HepG2 (cell line): Measurements from ENCODE around the gene TXNRD2. TPM values are rescaled to one million over a fixed set of nuclear protein-coding genes. Genes with fewer than 3 reads are reported as not detected.
A peak's percentile ranks its signal among the peaks of the same experiment; 100 is the strongest.

Experiments
- ATF4 ChIP-seq, 2 experiments: fragments of 450-650 bp in 1 of 2; sonication (generic) in 1 of 2; formaldehyde crosslinking; IDR thresholded peaks; 2 replicates each; pipeline versions ENCODE4 v1.5.0 to v1.8.0; 2020 to 2022; ENCODE audit warnings: mild to moderate bottlenecking in 1 of 2, missing genetic modification reagents in 1 of 2
- CAMTA2 ChIP-seq: sonication (generic); formaldehyde crosslinking; IDR thresholded peaks from 2 replicates; pipeline ENCODE4 v1.4.0; 2020; ENCODE audit warnings: mild to moderate bottlenecking, missing genetic modification reagents, borderline replicate concordance
- CBFB ChIP-seq: sonication (generic); formaldehyde crosslinking; IDR thresholded peaks from 2 replicates; pipeline ENCODE4 v1.4.0; 2020; ENCODE audit warnings: missing genetic modification reagents
- IRF1 ChIP-seq: sonication (generic); formaldehyde crosslinking; IDR thresholded peaks from 2 replicates; pipeline ENCODE4 v1.4.0; 2020; ENCODE audit warnings: low read depth, mild to moderate bottlenecking, missing genetic modification reagents
- NCOA2 ChIP-seq: sonication (generic); formaldehyde crosslinking; IDR thresholded peaks from 2 replicates; pipeline ENCODE4 v1.8.0; 2022; ENCODE audit warnings: inconsistent platforms
- NFYC ChIP-seq: IDR thresholded peaks from 2 replicates; pipeline ENCODE4 v1.6.1; 2016; ENCODE audit warnings: missing genetic modification reagents, missing compliant biosample characterization
- SYNCRIP ChIP-seq: fragments of 200-400 bp; formaldehyde crosslinking; IDR thresholded peaks from 2 replicates; pipeline ENCODE4 v1.6.1; 2018; ENCODE audit warnings: mild to moderate bottlenecking, low read depth, low read length; ENCODE audit not compliant: insufficient read depth
- TARDBP ChIP-seq: sonication (generic); formaldehyde crosslinking; IDR thresholded peaks from 2 replicates; pipeline ENCODE4 v1.8.0; 2022; ENCODE audit warnings: mild to moderate bottlenecking, missing genetic modification reagents
- TCF7 ChIP-seq: sonication (generic); IDR thresholded peaks from 2 replicates; pipeline ENCODE4 v1.6.1; 2016; ENCODE audit warnings: antibody characterized with exemption, low read depth
- ZBTB1 ChIP-seq: sonication (generic); formaldehyde crosslinking; IDR thresholded peaks from 2 replicates; pipeline ENCODE4 v1.4.0; 2020; ENCODE audit warnings: missing genetic modification reagents, borderline replicate concordance
- ZBTB20 ChIP-seq: sonication (generic); formaldehyde crosslinking; IDR thresholded peaks from 2 replicates; pipeline ENCODE4 v1.8.1; 2023; ENCODE audit warnings: missing genetic modification reagents, low read depth, mild to moderate bottlenecking, borderline replicate concordance
- ZNF264 ChIP-seq: sonication (generic); formaldehyde crosslinking; IDR thresholded peaks from 2 replicates; pipeline ENCODE4 v1.4.0; 2020; ENCODE audit warnings: missing genetic modification reagents
- ZNF496 ChIP-seq: sonication (generic); formaldehyde crosslinking; IDR thresholded peaks from 2 replicates; pipeline ENCODE4 v1.8.1; 2023; ENCODE audit warnings: mild to moderate bottlenecking, moderate library complexity, missing genetic modification reagents; ENCODE audit not compliant: insufficient replicate concordance
- ZNF557 ChIP-seq: sonication (generic); formaldehyde crosslinking; IDR thresholded peaks from 2 replicates; pipeline ENCODE4 v1.4.0; 2020; ENCODE audit warnings: missing genetic modification reagents
- ZNF577 ChIP-seq: sonication (generic); formaldehyde crosslinking; IDR thresholded peaks from 2 replicates; pipeline ENCODE4 v1.4.0; 2020; ENCODE audit warnings: mild to moderate bottlenecking, low read depth, missing genetic modification reagents, borderline replicate concordance
- ZNF672 ChIP-seq: sonication (generic); formaldehyde crosslinking; IDR thresholded peaks from 2 replicates; pipeline ENCODE4 v1.8.1; 2022; ENCODE audit warnings: missing genetic modification reagents
- polyA plus RNA-seq, 8 experiments: library from polyadenylated mRNA; depleted of rRNA in 3 of 8; stranded (reverse) in 7 of 8; unstranded in 1 of 8; fragments of >200 nt; fragmentation: Illumina TruSeq in 4 of 8; extraction: Trizol in 4 of 8; gene quantifications; 2 replicates each; pipeline versions ENCODE4 v1.2.1 to v1.2.3, GENCODE V29; 2011 to 2016; ENCODE audit warnings: low read depth in 4 of 8, missing spikeins in 1 of 8, mixed read lengths in 1 of 8; ENCODE audit not compliant: insufficient read depth in 1 of 8
- total RNA-seq, 5 experiments: library from RNA; depleted of rRNA; stranded (reverse); fragments of >200 nt; fragmentation: Illumina TruSeq; extraction: Trizol; gene quantifications; 2 replicates each; pipeline ENCODE4 v1.2.3, GENCODE V29; 2016; ENCODE audit warnings: low read depth in 1 of 5
- TF ChIP-seq, protein P1 (sequence below): sonication (generic); formaldehyde crosslinking; IDR thresholded peaks from 2 replicates; pipeline ENCODE4 v1.9.0; 2021; ENCODE audit warnings: missing genetic modification reagents, borderline replicate concordance
- TF ChIP-seq, protein P2 (sequence below): sonication (generic); formaldehyde crosslinking; IDR thresholded peaks from 2 replicates; pipeline ENCODE4 v1.5.0; 2020; ENCODE audit warnings: missing genetic modification reagents
- TF ChIP-seq, protein P3 (sequence below): sonication (generic); formaldehyde crosslinking; IDR thresholded peaks from 2 replicates; pipeline ENCODE4 v1.4.0; 2020; ENCODE audit warnings: mild to moderate bottlenecking, missing genetic modification reagents

The TXNRD2 gene
- total and polyA plus RNA-seq, 2 of the 13 experiments (the other 11 are each of a cell fraction or from before 2014, with no cell fraction given): 17.5 to 18.6 TPM

GRCh38 chr22:19892257-19892879, 49.2 kb downstream of the TXNRD2 start (continued):
- peak; percentile 98 for TF ChIP-seq ZNF264 (CRISPR knock-in tag)
- TF ChIP-seq, protein P1, sequence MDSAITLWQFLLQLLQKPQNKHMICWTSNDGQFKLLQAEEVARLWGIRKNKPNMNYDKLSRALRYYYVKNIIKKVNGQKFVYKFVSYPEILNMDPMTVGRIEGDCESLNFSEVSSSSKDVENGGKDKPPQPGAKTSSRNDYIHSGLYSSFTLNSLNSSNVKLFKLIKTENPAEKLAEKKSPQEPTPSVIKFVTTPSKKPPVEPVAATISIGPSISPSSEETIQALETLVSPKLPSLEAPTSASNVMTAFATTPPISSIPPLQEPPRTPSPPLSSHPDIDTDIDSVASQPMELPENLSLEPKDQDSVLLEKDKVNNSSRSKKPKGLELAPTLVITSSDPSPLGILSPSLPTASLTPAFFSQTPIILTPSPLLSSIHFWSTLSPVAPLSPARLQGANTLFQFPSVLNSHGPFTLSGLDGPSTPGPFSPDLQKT (CRISPR knock-in tag): peak; percentile 78; the same call in 1 of the 2 replicates
- no peak for TF ChIP-seq ZNF672 (CRISPR knock-in tag)
- TF ChIP-seq CAMTA2 (CRISPR knock-in tag): peak; percentile 91
- TF ChIP-seq NCOA2 (CRISPR knock-in tag): peak; percentile 87
- TF ChIP-seq TARDBP (CRISPR knock-in tag): peak; percentile 72; the same call in 1 of the 2 replicates
- TF ChIP-seq CBFB: 0 out of 2 replicates have a peak, but pooled peaks have one; percentile 43
- no peak for TF ChIP-seq TCF7
- TF ChIP-seq, protein P2, sequence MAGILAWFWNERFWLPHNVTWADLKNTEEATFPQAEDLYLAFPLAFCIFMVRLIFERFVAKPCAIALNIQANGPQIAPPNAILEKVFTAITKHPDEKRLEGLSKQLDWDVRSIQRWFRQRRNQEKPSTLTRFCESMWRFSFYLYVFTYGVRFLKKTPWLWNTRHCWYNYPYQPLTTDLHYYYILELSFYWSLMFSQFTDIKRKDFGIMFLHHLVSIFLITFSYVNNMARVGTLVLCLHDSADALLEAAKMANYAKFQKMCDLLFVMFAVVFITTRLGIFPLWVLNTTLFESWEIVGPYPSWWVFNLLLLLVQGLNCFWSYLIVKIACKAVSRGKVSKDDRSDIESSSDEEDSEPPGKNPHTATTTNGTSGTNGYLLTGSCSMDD: peak; percentile 97
- TF ChIP-seq, protein P3, sequence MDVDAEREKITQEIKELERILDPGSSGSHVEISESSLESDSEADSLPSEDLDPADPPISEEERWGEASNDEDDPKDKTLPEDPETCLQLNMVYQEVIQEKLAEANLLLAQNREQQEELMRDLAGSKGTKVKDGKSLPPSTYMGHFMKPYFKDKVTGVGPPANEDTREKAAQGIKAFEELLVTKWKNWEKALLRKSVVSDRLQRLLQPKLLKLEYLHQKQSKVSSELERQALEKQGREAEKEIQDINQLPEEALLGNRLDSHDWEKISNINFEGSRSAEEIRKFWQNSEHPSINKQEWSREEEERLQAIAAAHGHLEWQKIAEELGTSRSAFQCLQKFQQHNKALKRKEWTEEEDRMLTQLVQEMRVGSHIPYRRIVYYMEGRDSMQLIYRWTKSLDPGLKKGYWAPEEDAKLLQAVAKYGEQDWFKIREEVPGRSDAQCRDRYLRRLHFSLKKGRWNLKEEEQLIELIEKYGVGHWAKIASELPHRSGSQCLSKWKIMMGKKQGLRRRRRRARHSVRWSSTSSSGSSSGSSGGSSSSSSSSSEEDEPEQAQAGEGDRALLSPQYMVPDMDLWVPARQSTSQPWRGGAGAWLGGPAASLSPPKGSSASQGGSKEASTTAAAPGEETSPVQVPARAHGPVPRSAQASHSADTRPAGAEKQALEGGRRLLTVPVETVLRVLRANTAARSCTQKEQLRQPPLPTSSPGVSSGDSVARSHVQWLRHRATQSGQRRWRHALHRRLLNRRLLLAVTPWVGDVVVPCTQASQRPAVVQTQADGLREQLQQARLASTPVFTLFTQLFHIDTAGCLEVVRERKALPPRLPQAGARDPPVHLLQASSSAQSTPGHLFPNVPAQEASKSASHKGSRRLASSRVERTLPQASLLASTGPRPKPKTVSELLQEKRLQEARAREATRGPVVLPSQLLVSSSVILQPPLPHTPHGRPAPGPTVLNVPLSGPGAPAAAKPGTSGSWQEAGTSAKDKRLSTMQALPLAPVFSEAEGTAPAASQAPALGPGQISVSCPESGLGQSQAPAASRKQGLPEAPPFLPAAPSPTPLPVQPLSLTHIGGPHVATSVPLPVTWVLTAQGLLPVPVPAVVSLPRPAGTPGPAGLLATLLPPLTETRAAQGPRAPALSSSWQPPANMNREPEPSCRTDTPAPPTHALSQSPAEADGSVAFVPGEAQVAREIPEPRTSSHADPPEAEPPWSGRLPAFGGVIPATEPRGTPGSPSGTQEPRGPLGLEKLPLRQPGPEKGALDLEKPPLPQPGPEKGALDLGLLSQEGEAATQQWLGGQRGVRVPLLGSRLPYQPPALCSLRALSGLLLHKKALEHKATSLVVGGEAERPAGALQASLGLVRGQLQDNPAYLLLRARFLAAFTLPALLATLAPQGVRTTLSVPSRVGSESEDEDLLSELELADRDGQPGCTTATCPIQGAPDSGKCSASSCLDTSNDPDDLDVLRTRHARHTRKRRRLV (CRISPR knock-in tag): peak; percentile 92
- no peak for TF ChIP-seq ZNF496
- peak; percentile 89; the same call in 1 of the 2 replicates for TF ChIP-seq ZBTB1
- peak; percentile 92; the same call in 1 of the 2 replicates for TF ChIP-seq ZBTB20
- no peak; the same call in 1 of the 2 replicates for TF ChIP-seq IRF1 (CRISPR knock-in tag)
- no peak for TF ChIP-seq SYNCRIP
- peak in 1 of 2 experiments; percentile 37; a peak in 1 of 4 replicates for TF ChIP-seq ATF4 (CRISPR knock-in tag; IDR thresholded peaks at IDR 0.05)
- peak; percentile 51 for TF ChIP-seq NFYC
- TF ChIP-seq ZNF557 (CRISPR knock-in tag): peak; percentile 98
- no peak; the same call in 1 of the 2 replicates for TF ChIP-seq ZNF577
